ENCODE data around the gene NSG1. TPM values are rescaled to one million over a fixed set of nuclear protein-coding genes. Genes with fewer than 3 reads are reported as not detected.
A peak's percentile ranks its signal among the peaks of the same experiment; 100 is the strongest.

The NSG1 gene
- total RNA-seq, 1 experiment from 2014 or later, result not detected

- Histone ChIP-seq H3K4me3 (no peak overlapping the region), H3K36me3 (no peaks in the 10 kb centered on the region), H3K27ac (no peak overlapping the region), H3K27me3 (no peaks in the 10 kb centered on the region; the same call in 1 of the 2 replicates), H3K9me3 (replicated peaks) (no peaks in the 10 kb centered on the region), H3K4me1 (no peaks in the 10 kb centered on the region)
- DNase-seq, result no peak
These were observed 1.1 kb upstream of the NSG1 start for GRCh38 chr4:4385729-4386295.

DNA sequence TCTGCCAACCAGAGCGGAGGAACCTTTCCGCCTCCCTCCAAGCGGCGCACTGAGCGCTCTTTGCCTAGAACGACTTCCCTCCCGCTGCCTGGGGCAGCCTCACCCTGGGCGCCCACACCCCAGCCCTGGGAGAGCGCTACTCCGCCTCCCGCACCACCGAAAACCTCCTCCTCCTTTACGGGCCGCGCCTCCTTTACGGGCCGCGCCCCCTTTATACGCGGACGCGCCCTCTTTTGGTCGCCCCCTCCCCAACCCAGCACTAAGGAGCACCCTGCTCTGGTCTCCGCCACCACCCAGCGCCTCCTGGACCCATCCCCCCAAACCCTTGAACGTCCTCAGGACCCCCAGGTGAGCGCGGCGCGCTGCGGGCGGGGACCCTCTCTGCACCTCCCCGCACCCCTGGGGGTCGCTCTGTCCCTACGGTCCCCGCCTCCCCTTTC is 586 bp upstream of the NSG1 start:
- Histone ChIP-seq H3K9me3 (replicated peaks) (no peaks in the 10 kb centered on the region), H3K36me3 (no peaks in the 10 kb centered on the region), H3K4me1 (no peaks in the 10 kb centered on the region), H3K4me3 (no peak overlapping the region), H3K27me3 (no peaks in the 10 kb centered on the region; the same call in 1 of the 2 replicates), H3K27ac (no peak overlapping the region)
- DNase-seq, result no peak

- Histone ChIP-seq H3K4me3 (no peak overlapping the region), H3K4me1 (no peaks in the 10 kb centered on the region), H3K27me3 (peaks cover 5% of the 10 kb centered on the region; the same call in 1 of the 2 replicates), H3K9me3 (replicated peaks) (no peaks in the 10 kb centered on the region), H3K36me3 (no peaks in the 10 kb centered on the region), H3K27ac (no peak overlapping the region)
- DNase-seq, result no peak
These were observed 819 bp downstream of the NSG1 start for GRCh38 chr4:4387531-4388310.

DNA sequence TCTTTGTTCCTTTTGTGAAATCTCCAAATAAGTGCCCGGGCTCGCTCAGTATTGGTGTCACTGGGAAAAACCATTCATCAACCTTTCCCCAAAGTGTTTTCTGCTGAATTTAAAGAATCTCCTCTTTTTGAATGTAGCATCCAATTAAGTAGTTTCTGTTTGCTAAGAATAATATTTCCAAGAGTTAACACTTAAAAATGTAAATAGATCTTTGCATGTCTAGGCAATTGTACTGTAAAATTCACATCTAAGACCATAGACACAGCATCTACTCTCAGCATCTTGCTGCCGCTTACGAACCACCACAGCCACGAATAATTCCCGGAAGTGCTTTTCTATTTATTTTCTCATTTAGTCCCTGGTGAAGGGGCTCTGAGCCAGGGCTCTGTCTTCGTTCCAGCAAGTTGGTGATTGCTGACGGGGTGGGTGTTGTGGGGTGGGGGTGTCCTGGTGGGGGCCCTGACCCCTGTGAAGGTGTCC is 1.4 kb downstream of the NSG1 start:
- DNase-seq, result no peak
- H3K27ac ChIP-seq, result no peak overlapping the region
- no peaks in the 10 kb centered on the region for H3K36me3 ChIP-seq
- H3K4me1 ChIP-seq, result no peaks in the 10 kb centered on the region
- no peak overlapping the region for H3K4me3 ChIP-seq
- H3K27me3 ChIP-seq, result peaks cover 5% of the 10 kb centered on the region; the same call in 1 of the 2 replicates
- H3K9me3 ChIP-seq (replicated peaks), result no peaks in the 10 kb centered on the region

DNA sequence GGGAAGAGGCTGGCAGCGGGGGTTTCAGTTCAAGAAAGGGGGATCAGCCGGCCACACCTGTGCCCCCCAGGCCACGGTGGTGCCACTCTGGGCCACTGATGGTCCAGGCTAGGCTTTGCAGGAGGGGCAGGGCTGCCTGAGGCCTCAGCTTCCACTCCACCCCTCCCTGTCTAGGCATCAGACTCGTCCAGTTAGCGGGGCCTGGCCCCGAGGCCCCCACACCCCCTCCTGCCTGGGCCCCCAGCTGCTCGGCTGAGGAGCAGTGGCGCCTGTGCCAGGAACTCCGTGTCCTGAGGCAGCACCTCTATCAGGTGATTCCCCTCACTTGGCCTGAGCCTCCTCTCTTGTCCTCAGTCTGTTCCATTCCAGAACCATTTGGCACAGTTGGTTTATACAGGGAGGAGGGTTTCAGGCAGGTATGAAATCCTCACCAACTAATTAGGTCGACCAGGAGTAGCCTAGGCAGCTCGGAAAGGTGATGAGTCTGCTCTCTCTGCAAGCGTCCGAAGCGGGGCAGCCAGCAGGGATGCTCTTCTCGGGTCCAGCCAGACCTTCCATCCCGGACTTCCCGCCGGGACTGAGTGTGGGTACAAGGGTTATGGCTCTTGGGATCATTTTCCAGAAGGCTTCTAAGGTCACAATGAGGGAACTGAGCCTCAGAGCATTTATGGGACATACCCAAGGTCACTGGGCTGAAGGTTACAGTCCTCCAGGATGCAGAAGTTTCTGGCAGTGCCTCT is 2.1 kb downstream of the NSG1 start:
- Histone ChIP-seq H3K36me3 (no peaks in the 10 kb centered on the region), H3K9me3 (replicated peaks) (no peaks in the 10 kb centered on the region), H3K4me3 (no peak overlapping the region), H3K27me3 (peaks cover 5% of the 10 kb centered on the region; the same call in 1 of the 2 replicates), H3K27ac (no peak overlapping the region), H3K4me1 (no peaks in the 10 kb centered on the region)
- no peak for DNase-seq

GRCh38 chr4:4390046-4390445 is 3.1 kb downstream of the NSG1 start:
- no peak overlapping the region for H3K4me3 ChIP-seq
- no peaks in the 10 kb centered on the region for H3K9me3 ChIP-seq (replicated peaks)
- peaks cover 3% of the 10 kb centered on the region; the same call in 1 of the 2 replicates for H3K4me1 ChIP-seq
- H3K27me3 ChIP-seq, result peaks cover 5% of the 10 kb centered on the region; the same call in 1 of the 2 replicates
- no peak overlapping the region for H3K27ac ChIP-seq
- H3K36me3 ChIP-seq, result no peaks in the 10 kb centered on the region
- no peak for DNase-seq

DNA sequence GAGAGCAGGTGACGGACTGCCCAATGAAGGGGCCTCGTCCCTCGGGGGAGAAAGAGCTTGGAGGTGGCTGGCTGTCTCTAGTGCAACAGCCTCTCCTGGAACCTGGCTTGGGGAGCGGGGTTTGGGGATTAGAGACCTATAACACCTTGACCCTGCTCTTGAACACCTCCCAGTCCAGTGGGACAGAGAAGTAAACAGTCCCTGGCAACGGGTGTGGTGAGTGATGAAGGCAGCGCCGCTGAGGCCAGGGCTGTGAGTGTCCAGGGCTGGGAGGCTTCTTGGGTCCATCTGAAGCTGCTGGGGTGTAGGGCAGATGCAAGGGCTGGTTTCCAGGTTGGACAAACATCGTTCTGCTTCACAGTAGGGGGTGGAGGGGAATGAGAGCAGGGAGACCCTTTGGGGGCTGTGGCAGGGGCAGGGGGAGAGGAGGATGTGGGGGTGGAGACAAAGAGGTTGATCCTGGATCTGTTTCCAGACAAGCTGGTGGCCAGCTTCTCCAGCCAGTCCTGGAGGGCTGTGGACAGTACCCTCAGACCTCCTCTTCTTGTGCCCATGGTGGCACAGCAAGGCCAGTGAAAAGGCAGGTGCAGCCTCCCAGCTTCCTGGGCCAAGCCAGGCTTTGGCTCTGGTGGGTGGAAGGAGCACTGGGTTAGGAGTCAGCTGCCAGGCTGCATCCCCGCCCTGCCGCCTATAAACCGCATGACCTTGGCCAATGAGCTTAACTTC is 3.8 kb downstream of the NSG1 start:
- Histone ChIP-seq H3K4me3 (no peak overlapping the region), H3K9me3 (replicated peaks) (no peaks in the 10 kb centered on the region), H3K4me1 (peaks cover 4% of the 10 kb centered on the region; the same call in 1 of the 2 replicates), H3K36me3 (no peaks in the 10 kb centered on the region), H3K27me3 (peaks cover 5% of the 10 kb centered on the region; the same call in 1 of the 2 replicates), H3K27ac (no peak overlapping the region)
- DNase-seq, result no peak

DNA sequence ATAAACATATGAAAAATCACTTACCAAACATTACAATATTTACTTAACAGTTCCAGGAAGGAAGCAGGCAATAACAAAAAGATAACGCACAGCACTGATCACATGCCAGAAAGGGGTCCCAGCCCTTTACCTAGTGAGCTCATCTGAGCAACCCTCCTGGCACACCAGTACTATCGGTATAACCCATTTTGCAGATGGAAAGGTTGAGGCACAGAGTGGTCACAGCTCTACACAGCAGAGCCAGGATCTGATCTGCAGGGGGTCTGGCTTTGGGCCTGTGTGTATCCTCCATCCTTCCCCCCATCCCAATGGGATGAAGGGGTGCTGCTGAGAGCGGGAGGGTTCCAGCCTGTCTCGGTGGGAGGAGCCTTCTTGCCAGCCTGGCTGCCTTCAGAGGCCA is 5.0 kb downstream of the NSG1 start:
- H3K27ac ChIP-seq, result no peak overlapping the region
- no peaks in the 10 kb centered on the region for H3K9me3 ChIP-seq (replicated peaks)
- H3K4me1 ChIP-seq, result peaks cover 16% of the 10 kb centered on the region; the same call in 1 of the 2 replicates
- no peak for DNase-seq
- no peak overlapping the region for H3K4me3 ChIP-seq
- H3K27me3 ChIP-seq, result peaks cover 5% of the 10 kb centered on the region; the same call in 1 of the 2 replicates
- no peaks in the 10 kb centered on the region for H3K36me3 ChIP-seq

GRCh38 chr4:4392501-4393183 is 5.7 kb downstream of the NSG1 start:
- H3K4me3 ChIP-seq, result no peak overlapping the region
- no peak for DNase-seq
- H3K27me3 ChIP-seq, result peaks cover 5% of the 10 kb centered on the region; the same call in 1 of the 2 replicates
- H3K9me3 ChIP-seq (replicated peaks), result no peaks in the 10 kb centered on the region
- no peaks in the 10 kb centered on the region for H3K36me3 ChIP-seq
- peaks cover 22% of the 10 kb centered on the region; the same call in 1 of the 2 replicates for H3K4me1 ChIP-seq
- no peak overlapping the region for H3K27ac ChIP-seq

- DNase-seq, result peak in 1 of 2 experiments; percentile 13
- Histone ChIP-seq H3K9me3 (replicated peaks) (no peaks in the 10 kb centered on the region), H3K27me3 (peaks cover 5% of the 10 kb centered on the region; the same call in 1 of the 2 replicates), H3K27ac (no peak overlapping the region), H3K36me3 (no peaks in the 10 kb centered on the region), H3K4me1 (peaks cover 22% of the 10 kb centered on the region; the same call in 1 of the 2 replicates), H3K4me3 (no peak overlapping the region)
These were observed 7.7 kb downstream of the NSG1 start for GRCh38 chr4:4394644-4395043.

DNA sequence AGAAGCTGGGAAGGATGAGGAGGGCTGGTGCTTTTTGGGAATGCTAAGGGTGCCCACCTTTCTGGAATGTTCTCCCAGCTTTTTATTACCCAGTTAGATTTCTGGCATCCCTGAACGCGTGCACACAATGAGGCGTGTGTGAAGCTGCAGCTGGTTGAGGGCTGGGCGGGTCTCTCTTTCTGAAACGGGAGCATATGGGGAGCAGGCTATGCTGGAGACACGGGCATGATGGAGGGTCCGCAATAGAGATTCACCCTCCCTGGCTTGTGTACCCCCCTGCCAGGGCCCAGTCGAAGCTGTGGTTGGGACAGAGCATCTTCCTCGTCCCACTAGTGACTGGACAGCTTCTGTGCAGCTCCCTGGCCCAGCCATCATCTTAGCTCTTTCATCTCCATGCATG is 8.5 kb downstream of the NSG1 start:
- Histone ChIP-seq H3K4me3 (no peak overlapping the region), H3K27ac (no peak overlapping the region), H3K27me3 (peaks cover 5% of the 10 kb centered on the region; the same call in 1 of the 2 replicates), H3K9me3 (replicated peaks) (no peaks in the 10 kb centered on the region), H3K4me1 (peaks cover 22% of the 10 kb centered on the region; the same call in 1 of the 2 replicates), H3K36me3 (no peaks in the 10 kb centered on the region)
- no peak for DNase-seq

GRCh38 chr4:4395849-4396627 is 9.1 kb downstream of the NSG1 start:
- no peaks in the 10 kb centered on the region for H3K36me3 ChIP-seq
- no peaks in the 10 kb centered on the region for H3K9me3 ChIP-seq (replicated peaks)
- 0 out of 2 replicates have a peak overlapping the region, but pooled peaks have one; percentile 3 for H3K4me3 ChIP-seq
- peaks cover 5% of the 10 kb centered on the region; the same call in 1 of the 2 replicates for H3K27me3 ChIP-seq
- peaks cover 25% of the 10 kb centered on the region for H3K4me1 ChIP-seq
- H3K27ac ChIP-seq, result no peak overlapping the region; the same call in 1 of the 2 replicates
- peak in 1 of 2 experiments; percentile 21 for DNase-seq

Measured in SJCRH30 (cell line).